ENCODE measurements around the gene PODXL.

DNA sequence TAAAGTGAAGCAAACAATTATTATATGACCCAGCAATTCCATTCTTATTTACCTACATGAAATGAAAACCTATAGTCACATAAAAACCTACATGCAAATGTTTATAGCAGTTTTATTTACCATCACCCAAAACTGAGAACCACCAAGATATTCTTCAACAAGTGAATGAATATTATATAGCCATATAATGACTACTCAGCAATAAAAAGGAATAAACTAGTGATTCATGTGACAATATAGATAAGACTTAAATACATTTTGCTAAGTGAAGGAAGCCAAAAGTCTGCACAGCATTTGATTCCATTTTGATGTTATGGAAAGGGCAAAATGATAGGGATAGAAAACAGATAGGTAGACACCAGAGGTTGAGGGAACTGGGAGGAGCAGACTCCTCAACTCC, 31.7 kb downstream of the PODXL start:
- TF ChIP-seq, protein P1, sequence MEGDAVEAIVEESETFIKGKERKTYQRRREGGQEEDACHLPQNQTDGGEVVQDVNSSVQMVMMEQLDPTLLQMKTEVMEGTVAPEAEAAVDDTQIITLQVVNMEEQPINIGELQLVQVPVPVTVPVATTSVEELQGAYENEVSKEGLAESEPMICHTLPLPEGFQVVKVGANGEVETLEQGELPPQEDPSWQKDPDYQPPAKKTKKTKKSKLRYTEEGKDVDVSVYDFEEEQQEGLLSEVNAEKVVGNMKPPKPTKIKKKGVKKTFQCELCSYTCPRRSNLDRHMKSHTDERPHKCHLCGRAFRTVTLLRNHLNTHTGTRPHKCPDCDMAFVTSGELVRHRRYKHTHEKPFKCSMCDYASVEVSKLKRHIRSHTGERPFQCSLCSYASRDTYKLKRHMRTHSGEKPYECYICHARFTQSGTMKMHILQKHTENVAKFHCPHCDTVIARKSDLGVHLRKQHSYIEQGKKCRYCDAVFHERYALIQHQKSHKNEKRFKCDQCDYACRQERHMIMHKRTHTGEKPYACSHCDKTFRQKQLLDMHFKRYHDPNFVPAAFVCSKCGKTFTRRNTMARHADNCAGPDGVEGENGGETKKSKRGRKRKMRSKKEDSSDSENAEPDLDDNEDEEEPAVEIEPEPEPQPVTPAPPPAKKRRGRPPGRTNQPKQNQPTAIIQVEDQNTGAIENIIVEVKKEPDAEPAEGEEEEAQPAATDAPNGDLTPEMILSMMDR (IDR thresholded peaks at IDR 0.05; ENCODE audit: low read depth, low read length, missing input control), result no peak
- TF ChIP-seq ATF3 (IDR thresholded peaks at IDR 0.05) (no peak), HNF4G (IDR thresholded peaks at IDR 0.05) (no peak), ZBTB33 (IDR thresholded peaks at IDR 0.05) (no peak), NR2F2 (IDR thresholded peaks at IDR 0.05) (no peak), GABPA (IDR thresholded peaks at IDR 0.05 in 1 of 2, conservative IDR thresholded peaks at IDR 0.05 in 1 of 2) (no peak), JUND (IDR thresholded peaks at IDR 0.05) (no peak), RAD21 (IDR thresholded peaks at IDR 0.05) (no peak), HNF4A (conservative IDR thresholded peaks at IDR 0.05) (no peak), MAX (IDR thresholded peaks at IDR 0.05) (no peak)
